Measurements from ENCODE around the gene MCEMP1.

GRCh38 chr19:7680606-7681339 lies 3.9 kb downstream of the MCEMP1 start, which contains the start of gene TRAPPC5:
- peak in 3 of 4 experiments; percentile 94 to 100 (median 96) for TF ChIP-seq CTCF (IDR thresholded peaks at IDR 0.05)
- no peak for TF ChIP-seq EP300 (IDR thresholded peaks at IDR 0.05)
- peak; percentile 29 to 48 for TF ChIP-seq POLR2A (IDR thresholded peaks at IDR 0.05)
